GM12875 (cell line): ENCODE measurements around the gene KIF1C.

Experiments
- H3K4me3 ChIP-seq: one replicate; pipeline ENCODE4 v1.5.1; 2011; ENCODE audit warnings: low read depth, low read length, control low read depth
- CTCF ChIP-seq: IDR thresholded peaks from 2 replicates; pipeline ENCODE4 v1.5.1; 2011; ENCODE audit warnings: low read depth, mild to moderate bottlenecking, control low read depth, inconsistent platforms, low read length, moderate library complexity, borderline replicate concordance; ENCODE audit not compliant: insufficient read depth

The KIF1C gene

GRCh38 chr17:4998027-4998731 lies 429 bp downstream of the KIF1C start:
- H3K4me3 ChIP-seq: peak overlapping the region; percentile 70

GRCh38 chr17:4998732-4999429 lies 1.1 kb downstream of the KIF1C start:
- TF ChIP-seq CTCF: no peak

More at GRCh38 chr17:4998027-4998731, 429 bp downstream of the KIF1C start:
- no peak for TF ChIP-seq CTCF

GRCh38 chr17:4999430-5000093 lies 1.8 kb downstream of the KIF1C start:
- no peak for TF ChIP-seq CTCF
- H3K4me3 ChIP-seq: peak overlapping the region; percentile 70

More at GRCh38 chr17:4998732-4999429, 1.1 kb downstream of the KIF1C start:
- peak overlapping the region; percentile 70 for H3K4me3 ChIP-seq

- H3K4me3 ChIP-seq: no peak overlapping the region
- no peak for TF ChIP-seq CTCF
Measured at GRCh38 chr17:5000237-5000639, 2.5 kb downstream of the KIF1C start.

GRCh38 chr17:5002121-5002788 lies 4.5 kb downstream of the KIF1C start:
- no peak for TF ChIP-seq CTCF

GRCh38 chr17:5003214-5003867 lies 5.6 kb downstream of the KIF1C start:
- no peak for TF ChIP-seq CTCF
- H3K4me3 ChIP-seq: no peak overlapping the region

More at GRCh38 chr17:5002121-5002788, 4.5 kb downstream of the KIF1C start:
- H3K4me3 ChIP-seq: no peak overlapping the region
